K562 (cell line): Measurements from ENCODE around the gene DGKB. TPM values are rescaled to one million over a fixed set of nuclear protein-coding genes. Genes with fewer than 3 reads are reported as not detected.

Source experiments
- ATAC-seq: fragments of 200-7000 bp; cut with Tn5 transposase; 3 replicates; pipeline ENCODE4 v1.9.1; 2020; ENCODE audit warnings: moderate library complexity
- BruUV-seq: library from RNA; stranded (reverse); fragments of 400-500 nt; replicated peaks from 2 replicates; lab custom pipeline; 2021; lab: Mats Ljungman, UMichigan
- CTCF ChIA-PET: fragments of 300-600 bp; formaldehyde crosslinking; extraction: SDS; loops from one replicate; lab custom pipeline; 2021; ENCODE audit warnings: low intra/inter-chr PET ratio; lab: Yijun Ruan, JAX
- POLR2A ChIA-PET: fragments of 300-600, 350-650 bp; sonication (Branson Sonifier 250); formaldehyde crosslinking; extraction: SDS; loops from one replicate; lab custom pipeline; 2021; ENCODE audit warnings: antibody characterized with exemption, inconsistent platforms; lab: Yijun Ruan, JAX
- DNase-seq, 4 experiments: peaks; one replicate each; pipeline versions ENCODE4 v3.0.0 to v3.0.0-alpha.2; 2011 to 2018; ENCODE audit warnings: low spot score in 3 of 4, mixed read lengths in 3 of 4; ENCODE audit errors: extremely low read depth in 1 of 4
- FAIRE-seq: peaks from 2 replicates; lab custom pipeline; 2011; peaks lifted over from hg19 to GRCh38; lab: Jason Lieb, UNC
- H2AFZ ChIP-seq: 2 replicates; pipeline ENCODE4 v1.6.0; 2011; ENCODE audit warnings: low read depth, low read length, control low read depth, inconsistent platforms
- H3K27ac ChIP-seq: fragments of 200-600 bp; 3 replicates; pipeline ENCODE4 v1.8.0; 2011; ENCODE audit warnings: low read depth, mild to moderate bottlenecking, control low read depth, inconsistent platforms, low read length, moderate library complexity, mixed read lengths; ENCODE audit errors: extremely low read depth
- H3K27me3 ChIP-seq, 2 experiments: fragments of 300-600 bp in 1 of 2; 2 replicates in 1 of 2; 3 replicates in 1 of 2; pipeline versions ENCODE4 v1.6.0 to v1.8.0; 2011; ENCODE audit warnings: inconsistent platforms in 2 of 2, low read length in 2 of 2, mild to moderate bottlenecking in 1 of 2, mixed read lengths in 1 of 2, moderate library complexity in 1 of 2; ENCODE audit not compliant: control insufficient read depth in 2 of 2, insufficient read depth in 2 of 2
- H3K36me3 ChIP-seq: fragments of 300-600 bp; 3 replicates; pipeline ENCODE4 v1.8.0; 2011; ENCODE audit warnings: mild to moderate bottlenecking, low read length, inconsistent platforms; ENCODE audit not compliant: control insufficient read depth, insufficient read depth
- H3K4me1 ChIP-seq, 2 experiments: fragments of 200-600 bp in 1 of 2; replicated peaks in 1 of 2; 2 replicates in 1 of 2; 3 replicates in 1 of 2; pipeline versions ENCODE4 v1.5.1 to v1.8.0; 2011; ENCODE audit warnings: inconsistent platforms in 2 of 2, low read length in 2 of 2, mild to moderate bottlenecking in 1 of 2, mixed read lengths in 1 of 2, moderate library complexity in 1 of 2; ENCODE audit not compliant: control insufficient read depth in 2 of 2, insufficient read depth in 2 of 2
- H3K4me2 ChIP-seq: 2 replicates; pipeline ENCODE4 v1.6.1; 2011; ENCODE audit warnings: low read length, control low read depth, inconsistent platforms, mixed read lengths; ENCODE audit not compliant: insufficient read depth
- H3K4me3 ChIP-seq: fragments of 200-600 bp; sonication (generic), shearing (Covaris generic); 2 replicates; pipeline ENCODE4 v1.5.1; 2016; ENCODE audit warnings: control low read depth, inconsistent platforms
- H3K79me2 ChIP-seq: fragments of 200-600 bp; 3 replicates; pipeline ENCODE4 v1.8.0; 2011; ENCODE audit warnings: low read length, inconsistent platforms; ENCODE audit not compliant: control insufficient read depth, insufficient read depth
- H3K9ac ChIP-seq, 2 experiments: 2 replicates each; pipeline versions ENCODE4 v1.6.0 to v1.6.1; 2011; ENCODE audit warnings: low read depth in 2 of 2, low read length in 2 of 2, control low read depth in 1 of 2, inconsistent platforms in 1 of 2, mild to moderate bottlenecking in 1 of 2, mixed read lengths in 1 of 2; ENCODE audit not compliant: insufficient read depth in 1 of 2
- H3K9me1 ChIP-seq: one replicate; pipeline ENCODE4 v1.6.0; 2011; ENCODE audit warnings: inconsistent platforms, mild to moderate bottlenecking, low read length, moderate library complexity; ENCODE audit not compliant: control insufficient read depth, insufficient read depth
- H3K9me3 ChIP-seq: replicated peaks from 2 replicates; pipeline ENCODE4 v1.5.1; 2011; ENCODE audit warnings: low read depth, low read length, inconsistent platforms; ENCODE audit not compliant: control insufficient read depth, insufficient read depth
- H4K20me1 ChIP-seq: replicated peaks from 2 replicates; pipeline ENCODE4 v1.6.1; 2011; ENCODE audit warnings: low read length, inconsistent platforms, mixed read lengths; ENCODE audit not compliant: control insufficient read depth, insufficient read depth
- ATF4 ChIP-seq: fragments of 450-650 bp; formaldehyde crosslinking; IDR thresholded peaks from 2 replicates; pipeline ENCODE4 v1.4.0; 2022; ENCODE audit warnings: mild to moderate bottlenecking, moderate library complexity
- BDP1 ChIP-seq: IDR thresholded peaks from 3 replicates; pipeline ENCODE4 v1.6.1; 2011; ENCODE audit not compliant: insufficient read length, insufficient read depth
- CHCHD3 ChIP-seq: fragments of 250-450 bp; sonication (Bioruptor Pico); IDR thresholded peaks from 2 replicates; pipeline ENCODE4 v2.1.2; 2022; ENCODE audit warnings: mild to moderate bottlenecking
- KDM4B ChIP-seq, 2 experiments: fragments of 450-650 bp in 1 of 2; sonication (generic) in 1 of 2; IDR thresholded peaks; 2 replicates each; pipeline ENCODE4 v1.6.1; 2016 to 2017; ENCODE audit warnings: borderline replicate concordance in 2 of 2, antibody characterized with exemption in 1 of 2, low read depth in 1 of 2, mild to moderate bottlenecking in 1 of 2
- MAFF ChIP-seq: IDR thresholded peaks from 2 replicates; pipeline ENCODE4 v1.6.1; 2012; ENCODE audit warnings: low read length, improper control_type of control experiment
- MCM3 ChIP-seq: fragments of 450-650 bp; IDR thresholded peaks from 2 replicates; pipeline ENCODE4 v1.6.1; 2016
- MED1 ChIP-seq: sonication (generic); formaldehyde crosslinking; IDR thresholded peaks from 2 replicates; pipeline ENCODE4 v1.8.1; 2023; ENCODE audit warnings: missing genetic modification reagents, borderline replicate concordance
- RAD21 ChIP-seq, 2 experiments: fragments of 250-450 bp in 1 of 2; fragments of 450-650 bp in 1 of 2; sonication (Bioruptor Pico) in 1 of 2; formaldehyde crosslinking in 1 of 2; IDR thresholded peaks in 1 of 2; conservative IDR thresholded peaks in 1 of 2; 2 replicates each; pipeline versions ENCODE4 v1.4.0 to v1.8.0; 2020 to 2022; ENCODE audit warnings: mild to moderate bottlenecking in 2 of 2, moderate library complexity in 1 of 2
- SMARCA5 ChIP-seq: fragments of 450-650 bp; IDR thresholded peaks from 2 replicates; pipeline ENCODE4 v1.6.1; 2016
- TAF9B ChIP-seq: fragments of 450-650 bp; IDR thresholded peaks from 2 replicates; pipeline ENCODE4 v1.6.1; 2018; ENCODE audit warnings: mild to moderate bottlenecking; ENCODE audit not compliant: partially characterized antibody
- TARDBP ChIP-seq: fragments of 450-650 bp; IDR thresholded peaks from 2 replicates; pipeline ENCODE4 v1.6.1; 2016
- TGIF2 ChIP-seq: sonication (generic); formaldehyde crosslinking; IDR thresholded peaks from 2 replicates; pipeline ENCODE4 v1.8.1; 2022; ENCODE audit warnings: mild to moderate bottlenecking, missing genetic modification reagents, moderate library complexity
- ZBTB1 ChIP-seq: sonication (generic); formaldehyde crosslinking; IDR thresholded peaks from 2 replicates; pipeline ENCODE4 v1.8.1; 2023; ENCODE audit warnings: missing genetic modification reagents, low read depth, mild to moderate bottlenecking, borderline replicate concordance
- ZBTB12 ChIP-seq: fragments of 250-450 bp; sonication (Bioruptor Pico); IDR thresholded peaks from 2 replicates; pipeline ENCODE4 v1.4.0; 2020
- WGBS: fragments of 100-300 bp; shearing (Covaris generic); methylation state at CpG from one replicate; pipeline ENCODE4 v1.1.6; 2016; ENCODE audit warnings: low coverage, mixed read lengths; ENCODE audit not compliant: insufficient coverage; ENCODE audit errors: missing lambda C conversion rate; 5-methylcytosine and 5-hydroxymethylcytosine counted together
- in situ Hi-C: fragments of 300-500 bp; cut with MboI; formaldehyde crosslinking; loops from 4 replicates; pipeline ENCODE4 v1.15.0; 2018; ENCODE audit warnings: inconsistent platforms, mixed read lengths
- intact Hi-C: fragments of 100-400 bp; cut with micrococcal nuclease; formaldehyde crosslinking; loops from 2 replicates; pipeline ENCODE4 v1.14.2; 2022
- polyA plus RNA-seq, 8 experiments: library from polyadenylated mRNA; depleted of rRNA in 4 of 8; stranded (reverse) in 5 of 8; unstranded in 3 of 8; fragments of >200 nt; fragmentation: Nextera tagmentation in 2 of 8; fragmentation: Illumina TruSeq in 1 of 8; extraction: Ambion mirVana in 2 of 8; extraction: Trizol in 1 of 8; gene quantifications; 2 replicates each; pipeline versions ENCODE4 v1.2.1 to v1.2.3, GENCODE V29; 2011 to 2014; ENCODE audit warnings: inconsistent platforms in 1 of 8, missing spikeins in 1 of 8
- total RNA-seq, 7 experiments: library from RNA; depleted of rRNA in 6 of 7; stranded (reverse); fragments of >200 nt in 6 of 7; fragmentation: Illumina TruSeq in 2 of 7; extraction: Trizol in 2 of 7; gene quantifications; 2 replicates each; pipeline versions ENCODE4 v1.2.1 to v1.2.3, GENCODE V29; 2011 to 2021; ENCODE audit warnings: low replicate concordance in 1 of 7
- TF ChIP-seq, protein P1 (sequence below): sonication (generic); formaldehyde crosslinking; IDR thresholded peaks from 2 replicates; pipeline ENCODE4 v1.8.1; 2023; ENCODE audit warnings: mild to moderate bottlenecking, missing genetic modification reagents
- TF ChIP-seq, protein P2 (sequence below): fragments of 450-650 bp; IDR thresholded peaks from 2 replicates; pipeline ENCODE4 v1.6.1; 2017; ENCODE audit warnings: mild to moderate bottlenecking, moderate library complexity

DGKB gene
- total and polyA plus RNA-seq, 9 of the 15 experiments (the other 6 are each of a cell fraction or from before 2014, with no cell fraction given): 0.01 TPM; not detected in 8

DNA sequence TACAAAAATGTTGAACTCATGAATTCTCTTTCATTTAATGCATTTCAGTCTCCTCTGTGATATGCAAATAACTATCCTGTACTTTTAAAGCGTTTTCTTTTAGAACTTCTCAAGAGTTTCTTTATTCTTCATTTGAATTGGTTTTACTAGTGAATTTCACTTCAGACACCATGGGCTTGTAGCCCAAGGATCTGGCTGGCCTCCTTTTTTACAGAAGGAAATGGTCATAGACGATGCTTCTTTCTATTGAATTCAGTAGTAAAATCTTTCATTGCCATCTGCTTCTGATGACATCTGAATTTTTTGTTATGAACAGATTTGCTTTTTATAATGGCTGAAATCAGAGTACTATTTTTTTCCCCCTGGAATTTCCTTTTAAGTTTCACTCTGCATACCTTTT is 777.8 kb downstream of the DGKB start:
- Histone ChIP-seq H3K4me3 (no peak overlapping the region), H2AFZ (no peak overlapping the region), H3K9ac (no peak overlapping the region), H3K9me1 (no peaks in the 10 kb centered on the region), H3K27ac (no peak overlapping the region)
- intact Hi-C loops: no loop called here
- no TSS peak for BruUV-seq
- TF ChIP-seq MCM3: no peak
- TF ChIP-seq, protein P1, sequence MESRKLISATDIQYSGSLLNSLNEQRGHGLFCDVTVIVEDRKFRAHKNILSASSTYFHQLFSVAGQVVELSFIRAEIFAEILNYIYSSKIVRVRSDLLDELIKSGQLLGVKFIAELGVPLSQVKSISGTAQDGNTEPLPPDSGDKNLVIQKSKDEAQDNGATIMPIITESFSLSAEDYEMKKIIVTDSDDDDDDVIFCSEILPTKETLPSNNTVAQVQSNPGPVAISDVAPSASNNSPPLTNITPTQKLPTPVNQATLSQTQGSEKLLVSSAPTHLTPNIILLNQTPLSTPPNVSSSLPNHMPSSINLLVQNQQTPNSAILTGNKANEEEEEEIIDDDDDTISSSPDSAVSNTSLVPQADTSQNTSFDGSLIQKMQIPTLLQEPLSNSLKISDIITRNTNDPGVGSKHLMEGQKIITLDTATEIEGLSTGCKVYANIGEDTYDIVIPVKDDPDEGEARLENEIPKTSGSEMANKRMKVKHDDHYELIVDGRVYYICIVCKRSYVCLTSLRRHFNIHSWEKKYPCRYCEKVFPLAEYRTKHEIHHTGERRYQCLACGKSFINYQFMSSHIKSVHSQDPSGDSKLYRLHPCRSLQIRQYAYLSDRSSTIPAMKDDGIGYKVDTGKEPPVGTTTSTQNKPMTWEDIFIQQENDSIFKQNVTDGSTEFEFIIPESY: no peak
- no peak for TF ChIP-seq BDP1
- no peak for TF ChIP-seq CHCHD3 (CRISPR knock-in tag)
- TF ChIP-seq MED1: no peak
- no peak for TF ChIP-seq KDM4B (IDR thresholded peaks at IDR 0.05; ENCODE audit: borderline replicate concordance in 2 of 2, low read depth in 1 of 2)
- no peak for TF ChIP-seq TGIF2 (CRISPR knock-in tag)
- TF ChIP-seq ATF4 (CRISPR knock-in tag): no peak
- TF ChIP-seq ZBTB1 (CRISPR knock-in tag): no peak
- TF ChIP-seq SMARCA5: no peak
- TF ChIP-seq, protein P2, sequence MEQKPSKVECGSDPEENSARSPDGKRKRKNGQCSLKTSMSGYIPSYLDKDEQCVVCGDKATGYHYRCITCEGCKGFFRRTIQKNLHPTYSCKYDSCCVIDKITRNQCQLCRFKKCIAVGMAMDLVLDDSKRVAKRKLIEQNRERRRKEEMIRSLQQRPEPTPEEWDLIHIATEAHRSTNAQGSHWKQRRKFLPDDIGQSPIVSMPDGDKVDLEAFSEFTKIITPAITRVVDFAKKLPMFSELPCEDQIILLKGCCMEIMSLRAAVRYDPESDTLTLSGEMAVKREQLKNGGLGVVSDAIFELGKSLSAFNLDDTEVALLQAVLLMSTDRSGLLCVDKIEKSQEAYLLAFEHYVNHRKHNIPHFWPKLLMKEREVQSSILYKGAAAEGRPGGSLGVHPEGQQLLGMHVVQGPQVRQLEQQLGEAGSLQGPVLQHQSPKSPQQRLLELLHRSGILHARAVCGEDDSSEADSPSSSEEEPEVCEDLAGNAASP: no peak
- no peak for TF ChIP-seq TAF9B
- TF ChIP-seq TARDBP: no peak
- TF ChIP-seq RAD21 (CRISPR knock-in tag; conservative IDR thresholded peaks at IDR 0.05 in 1 of 2, IDR thresholded peaks at IDR 0.05 in 1 of 2): no peak
- no peak for TF ChIP-seq MAFF
- no peak for TF ChIP-seq ZBTB12
- TF ChIP-seq, all 486 proteins: peak for 0
- POLR2A ChIA-PET: no interaction called here
- in situ Hi-C loops: no loop called here
- no peak for ATAC-seq
- no peaks in the 10 kb centered on the region for H3K36me3 ChIP-seq
- no peak overlapping the region for H3K4me2 ChIP-seq
- no peaks in the 10 kb centered on the region for H3K79me2 ChIP-seq
- no peaks in the 10 kb centered on the region for H3K27me3 ChIP-seq
- no peak for DNase-seq
- FAIRE-seq: no peak
- 5% methylated on average over 2 of the region's 2 CpGs for WGBS
- no peaks in the 10 kb centered on the region for H4K20me1 ChIP-seq
- CTCF ChIA-PET: no interaction called here
- no peaks in the 10 kb centered on the region for H3K9me3 ChIP-seq
- no peaks in the 10 kb centered on the region for H3K4me1 ChIP-seq
